ENCODE results near the gene PGLYRP1. TPM values are rescaled to one million over a fixed set of nuclear protein-coding genes. Genes with fewer than 3 reads are reported as not detected.

Gene PGLYRP1
- polyA plus RNA-seq, 1 experiment = not detected

- Histone ChIP-seq H3K9me3 (ENCODE audit: control insufficient read depth, insufficient read depth, low read length) (no peaks in the 10 kb centered on the region; the same call in 1 of the 2 replicates), H3K27me3 (ENCODE audit: control insufficient read depth, insufficient read depth, low read length) (peaks cover 18% of the 10 kb centered on the region), H3K27ac (ENCODE audit: low read depth, low read length) (no peak overlapping the region), H3K4me3 (ENCODE audit: low read depth, low read length) (0 out of 2 replicates have a peak overlapping the region, but pooled peaks have one; percentile 7)
- no peak for TF ChIP-seq CTCF (IDR thresholded peaks at IDR 0.05; ENCODE audit: low read depth, low read length)
- no peak for DNase-seq (ENCODE audit: low read depth, low spot score)
- CTCF ChIA-PET = no interaction called here
- POLR2A ChIA-PET = interaction anchor here (0.9 kb wide), 1 partner anchor 20 kb away, joined by 3 read pairs; the partner anchor contains the start of gene CCDC61
Observed at GRCh38 chr19:46014941-46015686, 7.7 kb downstream of the PGLYRP1 start.

GRCh38 chr19:46014534-46014933 is 8.3 kb downstream of the PGLYRP1 start:
- no peak for TF ChIP-seq CTCF (IDR thresholded peaks at IDR 0.05; ENCODE audit: low read depth, low read length)
- Histone ChIP-seq H3K27ac (ENCODE audit: low read depth, low read length) (no peak overlapping the region), H3K9me3 (ENCODE audit: control insufficient read depth, insufficient read depth, low read length) (no peaks in the 10 kb centered on the region; the same call in 1 of the 2 replicates), H3K4me3 (ENCODE audit: low read depth, low read length) (0 out of 2 replicates have a peak overlapping the region, but pooled peaks have one; percentile 7), H3K27me3 (ENCODE audit: control insufficient read depth, insufficient read depth, low read length) (peaks cover 18% of the 10 kb centered on the region)
- ChIA-PET CTCF (no interaction called here), POLR2A (no interaction called here)
- DNase-seq (ENCODE audit: low read depth, low spot score) = no peak

GRCh38 chr19:46009530-46010510 is 13.0 kb downstream of the PGLYRP1 start:
- TF ChIP-seq CTCF (IDR thresholded peaks at IDR 0.05; ENCODE audit: low read depth, low read length) = peak; percentile 82
- Histone ChIP-seq H3K9me3 (ENCODE audit: control insufficient read depth, insufficient read depth, low read length) (no peaks in the 10 kb centered on the region), H3K27ac (ENCODE audit: low read depth, low read length) (no peak overlapping the region), H3K27me3 (ENCODE audit: control insufficient read depth, insufficient read depth, low read length) (peaks cover 6% of the 10 kb centered on the region), H3K4me3 (ENCODE audit: low read depth, low read length) (no peak overlapping the region)
- no peak for DNase-seq (ENCODE audit: low read depth, low spot score)
- POLR2A ChIA-PET = interaction anchor here (0.6 kb wide), 2 partner anchors 146 to 831 kb away, joined by 3 to 6 read pairs; no protein-coding TSS in a partner anchor
- CTCF ChIA-PET = interaction anchor here (0.7 to 2.1 kb wide), 8 partner anchors 8 to 358 kb away, joined by 3 to 11 read pairs (median 4); partner anchors contain the start of gene CCDC61

GRCh38 chr19:46006411-46006810 is 16.4 kb downstream of the PGLYRP1 start:
- no peaks in the 10 kb centered on the region for H3K9me3 ChIP-seq (ENCODE audit: control insufficient read depth, insufficient read depth, low read length)
- no peak for DNase-seq (ENCODE audit: low read depth, low spot score)
- POLR2A ChIA-PET = interaction anchor here (0.7 kb wide), 1 partner anchor 11 kb away, joined by 4 read pairs; the partner anchor contains the start of gene CCDC61

More at GRCh38 chr19:46006411-46006810, 16.4 kb downstream of the PGLYRP1 start:
- CTCF ChIA-PET = interaction anchor here (0.7 to 1.0 kb wide), 2 partner anchors 21 to 22 kb away, joined by 3 to 4 read pairs; no protein-coding TSS in a partner anchor
- Histone ChIP-seq H3K4me3 (ENCODE audit: low read depth, low read length) (no peak overlapping the region), H3K27ac (ENCODE audit: low read depth, low read length) (no peak overlapping the region), H3K27me3 (ENCODE audit: control insufficient read depth, insufficient read depth, low read length) (no peaks in the 10 kb centered on the region)
- no peak for TF ChIP-seq CTCF (IDR thresholded peaks at IDR 0.05; ENCODE audit: low read depth, low read length)
